Thoracic aorta (tissue), 2 donors: ENCODE measurements around the gene MAN2B2. TPM values are rescaled to one million over a fixed set of nuclear protein-coding genes. Genes with fewer than 3 reads are reported as not detected.

ENCODE experiments used
- ATAC-seq: fragments of 150-250 bp; one replicate; pipeline ENCODE4 v1.8.0; 2017; ENCODE audit warnings: low read depth; ENCODE audit not compliant: insufficient number of reproducible peaks, low FRiP score
- DNase-seq: peaks from one replicate; pipeline ENCODE4 v3.0.0-alpha.2; 2020; ENCODE audit warnings: low spot score
- H3K27ac ChIP-seq, 2 donors: fragments of 200-600 bp; sonication (generic); 1 replicate in 1 of 2; 2 replicates in 1 of 2; pipeline ENCODE4 v1.5.1; 2016; ENCODE audit warnings: mild to moderate bottlenecking in 2 of 2, moderate library complexity in 2 of 2
- H3K27me3 ChIP-seq: fragments of 200-600 bp; sonication (generic); replicated peaks from 2 replicates; pipeline ENCODE4 v1.6.0; 2016; ENCODE audit warnings: mild to moderate bottlenecking; ENCODE audit not compliant: insufficient read depth
- H3K36me3 ChIP-seq: fragments of 200-600 bp; sonication (generic); one replicate; pipeline ENCODE4 v1.5.1; 2016
- H3K4me1 ChIP-seq, 2 donors: fragments of 200-600 bp; sonication (generic); 1 replicate in 1 of 2; 2 replicates in 1 of 2; pipeline versions ENCODE4 v1.5.1 to v1.6.0; 2016; ENCODE audit warnings: low read depth in 2 of 2, mild to moderate bottlenecking in 1 of 2; ENCODE audit not compliant: control insufficient read depth in 1 of 2
- H3K4me3 ChIP-seq: fragments of 200-600 bp; sonication (generic); 2 replicates; pipeline ENCODE4 v1.5.1; 2016; ENCODE audit warnings: mild to moderate bottlenecking
- H3K9me3 ChIP-seq: fragments of 200-600 bp; sonication (generic); 2 replicates; pipeline ENCODE4 v1.5.1; 2016
- CTCF ChIP-seq: fragments of 200-600 bp; sonication (generic); IDR thresholded peaks from one replicate; pipeline ENCODE4 v1.5.1; 2019; ENCODE audit warnings: antibody characterized with exemption
- total RNA-seq, 2 donors: library from RNA; depleted of rRNA; stranded (reverse); fragments of >200 nt; gene quantifications; one replicate each; pipeline versions ENCODE4 v1.1.0 to v1.2.3, GENCODE V29; 2016

MAN2B2 gene
- total RNA-seq, 2 donors from 2014 or later, result 77.1 to 94.1 TPM

- Histone ChIP-seq H3K27ac (no peak overlapping the region), H3K36me3 (peaks cover 27% of the 10 kb centered on the region), H3K9me3 (no peaks in the 10 kb centered on the region), H3K27me3 (no peaks in the 10 kb centered on the region), H3K4me3 (no peak overlapping the region), H3K4me1 (no peaks in the 10 kb centered on the region)
- no peak for TF ChIP-seq CTCF
- no peak for DNase-seq
- no peak for ATAC-seq
These were observed 18.0 kb downstream of the MAN2B2 start for GRCh38 chr4:6592804-6593563.

GRCh38 chr4:6594341-6594740 is 19.4 kb downstream of the MAN2B2 start:
- Histone ChIP-seq H3K36me3 (peaks cover 27% of the 10 kb centered on the region), H3K4me1 (no peaks in the 10 kb centered on the region)
- ATAC-seq, result no peak

GRCh38 chr4:6594826-6595355 is 19.9 kb downstream of the MAN2B2 start:
- TF ChIP-seq CTCF, result no peak
- no peak for ATAC-seq
- no peaks in the 10 kb centered on the region for H3K27me3 ChIP-seq

More at GRCh38 chr4:6594341-6594740, 19.4 kb downstream of the MAN2B2 start:
- Histone ChIP-seq H3K4me3 (no peak overlapping the region), H3K9me3 (no peaks in the 10 kb centered on the region), H3K27ac (no peak overlapping the region), H3K27me3 (no peaks in the 10 kb centered on the region)
- DNase-seq, result no peak
- no peak for TF ChIP-seq CTCF

GRCh38 chr4:6595897-6596537 is 21.0 kb downstream of the MAN2B2 start:
- H3K27me3 ChIP-seq, result no peaks in the 10 kb centered on the region
- DNase-seq (no peak), ATAC-seq (no peak)
- H3K36me3 ChIP-seq, result peaks cover 29% of the 10 kb centered on the region
- no peak for TF ChIP-seq CTCF
- H3K4me1 ChIP-seq, result no peaks in the 10 kb centered on the region
- H3K4me3 ChIP-seq, result no peak overlapping the region
- no peaks in the 10 kb centered on the region for H3K9me3 ChIP-seq
- no peak overlapping the region for H3K27ac ChIP-seq

More at GRCh38 chr4:6594826-6595355, 19.9 kb downstream of the MAN2B2 start:
- Histone ChIP-seq H3K27ac (no peak overlapping the region), H3K9me3 (no peaks in the 10 kb centered on the region), H3K36me3 (peaks cover 22% of the 10 kb centered on the region), H3K4me3 (no peak overlapping the region), H3K4me1 (no peaks in the 10 kb centered on the region)
- no peak for DNase-seq

- ATAC-seq, result no peak
- H3K9me3 ChIP-seq, result no peaks in the 10 kb centered on the region
- no peak overlapping the region for H3K27ac ChIP-seq
- H3K27me3 ChIP-seq, result no peaks in the 10 kb centered on the region
- H3K36me3 ChIP-seq, result peaks cover 37% of the 10 kb centered on the region
- TF ChIP-seq CTCF, result no peak
- no peaks in the 10 kb centered on the region for H3K4me1 ChIP-seq
- no peak overlapping the region for H3K4me3 ChIP-seq
- no peak for DNase-seq
These were observed 22.0 kb downstream of the MAN2B2 start for GRCh38 chr4:6596948-6597347.
